ENCODE data around the gene SPRR3.

DNA sequence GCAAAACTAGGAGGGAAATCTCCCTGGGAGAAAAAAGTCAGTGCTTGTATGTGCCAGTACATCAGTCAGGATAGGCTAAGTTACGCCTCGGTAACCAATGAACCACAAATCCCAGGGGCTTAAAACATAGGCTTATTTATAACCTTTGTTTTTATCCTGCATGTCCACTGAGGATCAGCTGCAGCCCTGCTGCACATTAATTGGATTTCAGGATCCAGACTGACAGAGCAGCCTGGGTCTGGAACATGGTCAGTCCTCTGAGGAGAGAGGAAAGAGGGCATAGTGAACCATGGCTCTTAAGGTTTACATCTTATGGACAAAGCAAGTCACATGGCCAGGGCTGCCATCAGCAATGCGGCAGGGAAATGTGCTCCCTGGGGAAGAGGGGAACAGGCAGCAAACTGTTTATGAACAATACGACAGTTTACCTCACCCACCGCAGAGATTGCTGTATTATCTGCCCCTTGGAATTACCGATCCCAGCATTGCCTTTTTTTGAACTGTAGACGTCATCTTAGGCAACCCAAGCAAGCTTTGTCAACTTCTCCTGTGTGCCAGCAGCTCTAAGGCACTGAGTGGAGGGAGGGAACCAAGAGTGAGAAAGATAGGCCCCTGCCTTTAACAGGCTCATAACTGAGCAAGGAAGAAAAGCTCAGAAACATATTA is 40.2 kb upstream of the SPRR3 start:
- TF ChIP-seq EZH2 (IDR thresholded peaks at IDR 0.05; ENCODE audit: low read depth, unreplicated experiment), result no peak
- TF ChIP-seq, protein P1, sequence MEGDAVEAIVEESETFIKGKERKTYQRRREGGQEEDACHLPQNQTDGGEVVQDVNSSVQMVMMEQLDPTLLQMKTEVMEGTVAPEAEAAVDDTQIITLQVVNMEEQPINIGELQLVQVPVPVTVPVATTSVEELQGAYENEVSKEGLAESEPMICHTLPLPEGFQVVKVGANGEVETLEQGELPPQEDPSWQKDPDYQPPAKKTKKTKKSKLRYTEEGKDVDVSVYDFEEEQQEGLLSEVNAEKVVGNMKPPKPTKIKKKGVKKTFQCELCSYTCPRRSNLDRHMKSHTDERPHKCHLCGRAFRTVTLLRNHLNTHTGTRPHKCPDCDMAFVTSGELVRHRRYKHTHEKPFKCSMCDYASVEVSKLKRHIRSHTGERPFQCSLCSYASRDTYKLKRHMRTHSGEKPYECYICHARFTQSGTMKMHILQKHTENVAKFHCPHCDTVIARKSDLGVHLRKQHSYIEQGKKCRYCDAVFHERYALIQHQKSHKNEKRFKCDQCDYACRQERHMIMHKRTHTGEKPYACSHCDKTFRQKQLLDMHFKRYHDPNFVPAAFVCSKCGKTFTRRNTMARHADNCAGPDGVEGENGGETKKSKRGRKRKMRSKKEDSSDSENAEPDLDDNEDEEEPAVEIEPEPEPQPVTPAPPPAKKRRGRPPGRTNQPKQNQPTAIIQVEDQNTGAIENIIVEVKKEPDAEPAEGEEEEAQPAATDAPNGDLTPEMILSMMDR (conservative IDR thresholded peaks at IDR 0.05; ENCODE audit: low read depth in 2 of 2), result no peak
- TF ChIP-seq, protein P2, sequence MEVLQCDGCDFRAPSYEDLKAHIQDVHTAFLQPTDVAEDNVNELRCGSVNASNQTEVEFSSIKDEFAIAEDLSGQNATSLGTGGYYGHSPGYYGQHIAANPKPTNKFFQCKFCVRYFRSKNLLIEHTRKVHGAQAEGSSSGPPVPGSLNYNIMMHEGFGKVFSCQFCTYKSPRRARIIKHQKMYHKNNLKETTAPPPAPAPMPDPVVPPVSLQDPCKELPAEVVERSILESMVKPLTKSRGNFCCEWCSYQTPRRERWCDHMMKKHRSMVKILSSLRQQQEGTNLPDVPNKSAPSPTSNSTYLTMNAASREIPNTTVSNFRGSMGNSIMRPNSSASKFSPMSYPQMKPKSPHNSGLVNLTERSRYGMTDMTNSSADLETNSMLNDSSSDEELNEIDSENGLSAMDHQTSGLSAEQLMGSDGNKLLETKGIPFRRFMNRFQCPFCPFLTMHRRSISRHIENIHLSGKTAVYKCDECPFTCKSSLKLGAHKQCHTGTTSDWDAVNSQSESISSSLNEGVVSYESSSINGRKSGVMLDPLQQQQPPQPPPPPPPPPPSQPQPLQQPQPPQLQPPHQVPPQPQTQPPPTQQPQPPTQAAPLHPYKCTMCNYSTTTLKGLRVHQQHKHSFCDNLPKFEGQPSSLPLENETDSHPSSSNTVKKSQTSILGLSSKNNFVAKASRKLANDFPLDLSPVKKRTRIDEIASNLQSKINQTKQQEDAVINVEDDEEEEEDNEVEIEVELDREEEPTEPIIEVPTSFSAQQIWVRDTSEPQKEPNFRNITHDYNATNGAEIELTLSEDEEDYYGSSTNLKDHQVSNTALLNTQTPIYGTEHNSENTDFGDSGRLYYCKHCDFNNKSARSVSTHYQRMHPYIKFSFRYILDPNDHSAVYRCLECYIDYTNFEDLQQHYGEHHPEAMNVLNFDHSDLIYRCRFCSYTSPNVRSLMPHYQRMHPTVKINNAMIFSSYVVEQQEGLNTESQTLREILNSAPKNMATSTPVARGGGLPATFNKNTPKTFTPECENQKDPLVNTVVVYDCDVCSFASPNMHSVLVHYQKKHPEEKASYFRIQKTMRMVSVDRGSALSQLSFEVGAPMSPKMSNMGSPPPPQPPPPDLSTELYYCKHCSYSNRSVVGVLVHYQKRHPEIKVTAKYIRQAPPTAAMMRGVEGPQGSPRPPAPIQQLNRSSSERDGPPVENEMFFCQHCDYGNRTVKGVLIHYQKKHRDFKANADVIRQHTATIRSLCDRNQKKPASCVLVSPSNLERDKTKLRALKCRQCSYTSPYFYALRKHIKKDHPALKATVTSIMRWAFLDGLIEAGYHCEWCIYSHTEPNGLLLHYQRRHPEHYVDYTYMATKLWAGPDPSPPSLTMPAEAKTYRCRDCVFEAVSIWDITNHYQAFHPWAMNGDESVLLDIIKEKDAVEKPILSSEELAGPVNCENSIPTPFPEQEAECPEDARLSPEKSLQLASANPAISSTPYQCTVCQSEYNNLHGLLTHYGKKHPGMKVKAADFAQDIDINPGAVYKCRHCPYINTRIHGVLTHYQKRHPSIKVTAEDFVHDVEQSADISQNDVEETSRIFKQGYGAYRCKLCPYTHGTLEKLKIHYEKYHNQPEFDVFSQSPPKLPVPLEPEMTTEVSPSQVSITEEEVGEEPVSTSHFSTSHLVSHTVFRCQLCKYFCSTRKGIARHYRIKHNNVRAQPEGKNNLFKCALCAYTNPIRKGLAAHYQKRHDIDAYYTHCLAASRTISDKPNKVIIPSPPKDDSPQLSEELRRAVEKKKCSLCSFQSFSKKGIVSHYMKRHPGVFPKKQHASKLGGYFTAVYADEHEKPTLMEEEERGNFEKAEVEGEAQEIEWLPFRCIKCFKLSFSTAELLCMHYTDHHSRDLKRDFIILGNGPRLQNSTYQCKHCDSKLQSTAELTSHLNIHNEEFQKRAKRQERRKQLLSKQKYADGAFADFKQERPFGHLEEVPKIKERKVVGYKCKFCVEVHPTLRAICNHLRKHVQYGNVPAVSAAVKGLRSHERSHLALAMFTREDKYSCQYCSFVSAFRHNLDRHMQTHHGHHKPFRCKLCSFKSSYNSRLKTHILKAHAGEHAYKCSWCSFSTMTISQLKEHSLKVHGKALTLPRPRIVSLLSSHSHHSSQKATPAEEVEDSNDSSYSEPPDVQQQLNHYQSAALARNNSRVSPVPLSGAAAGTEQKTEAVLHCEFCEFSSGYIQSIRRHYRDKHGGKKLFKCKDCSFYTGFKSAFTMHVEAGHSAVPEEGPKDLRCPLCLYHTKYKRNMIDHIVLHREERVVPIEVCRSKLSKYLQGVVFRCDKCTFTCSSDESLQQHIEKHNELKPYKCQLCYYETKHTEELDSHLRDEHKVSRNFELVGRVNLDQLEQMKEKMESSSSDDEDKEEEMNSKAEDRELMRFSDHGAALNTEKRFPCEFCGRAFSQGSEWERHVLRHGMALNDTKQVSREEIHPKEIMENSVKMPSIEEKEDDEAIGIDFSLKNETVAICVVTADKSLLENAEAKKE (CRISPR knock-in tag; IDR thresholded peaks at IDR 0.05), result no peak
- TF ChIP-seq CREB1 (CRISPR knock-in tag; IDR thresholded peaks at IDR 0.05; ENCODE audit: low read depth), result no peak
- TF ChIP-seq, protein P3, sequence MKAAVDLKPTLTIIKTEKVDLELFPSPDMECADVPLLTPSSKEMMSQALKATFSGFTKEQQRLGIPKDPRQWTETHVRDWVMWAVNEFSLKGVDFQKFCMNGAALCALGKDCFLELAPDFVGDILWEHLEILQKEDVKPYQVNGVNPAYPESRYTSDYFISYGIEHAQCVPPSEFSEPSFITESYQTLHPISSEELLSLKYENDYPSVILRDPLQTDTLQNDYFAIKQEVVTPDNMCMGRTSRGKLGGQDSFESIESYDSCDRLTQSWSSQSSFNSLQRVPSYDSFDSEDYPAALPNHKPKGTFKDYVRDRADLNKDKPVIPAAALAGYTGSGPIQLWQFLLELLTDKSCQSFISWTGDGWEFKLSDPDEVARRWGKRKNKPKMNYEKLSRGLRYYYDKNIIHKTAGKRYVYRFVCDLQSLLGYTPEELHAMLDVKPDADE (IDR thresholded peaks at IDR 0.05), result no peak
- TF ChIP-seq JUNB (IDR thresholded peaks at IDR 0.05; ENCODE audit: unreplicated experiment), result no peak
- no peak for TF ChIP-seq POLR2AphosphoS5 (IDR thresholded peaks at IDR 0.05; ENCODE audit: low read depth)
- TF ChIP-seq, protein P4, sequence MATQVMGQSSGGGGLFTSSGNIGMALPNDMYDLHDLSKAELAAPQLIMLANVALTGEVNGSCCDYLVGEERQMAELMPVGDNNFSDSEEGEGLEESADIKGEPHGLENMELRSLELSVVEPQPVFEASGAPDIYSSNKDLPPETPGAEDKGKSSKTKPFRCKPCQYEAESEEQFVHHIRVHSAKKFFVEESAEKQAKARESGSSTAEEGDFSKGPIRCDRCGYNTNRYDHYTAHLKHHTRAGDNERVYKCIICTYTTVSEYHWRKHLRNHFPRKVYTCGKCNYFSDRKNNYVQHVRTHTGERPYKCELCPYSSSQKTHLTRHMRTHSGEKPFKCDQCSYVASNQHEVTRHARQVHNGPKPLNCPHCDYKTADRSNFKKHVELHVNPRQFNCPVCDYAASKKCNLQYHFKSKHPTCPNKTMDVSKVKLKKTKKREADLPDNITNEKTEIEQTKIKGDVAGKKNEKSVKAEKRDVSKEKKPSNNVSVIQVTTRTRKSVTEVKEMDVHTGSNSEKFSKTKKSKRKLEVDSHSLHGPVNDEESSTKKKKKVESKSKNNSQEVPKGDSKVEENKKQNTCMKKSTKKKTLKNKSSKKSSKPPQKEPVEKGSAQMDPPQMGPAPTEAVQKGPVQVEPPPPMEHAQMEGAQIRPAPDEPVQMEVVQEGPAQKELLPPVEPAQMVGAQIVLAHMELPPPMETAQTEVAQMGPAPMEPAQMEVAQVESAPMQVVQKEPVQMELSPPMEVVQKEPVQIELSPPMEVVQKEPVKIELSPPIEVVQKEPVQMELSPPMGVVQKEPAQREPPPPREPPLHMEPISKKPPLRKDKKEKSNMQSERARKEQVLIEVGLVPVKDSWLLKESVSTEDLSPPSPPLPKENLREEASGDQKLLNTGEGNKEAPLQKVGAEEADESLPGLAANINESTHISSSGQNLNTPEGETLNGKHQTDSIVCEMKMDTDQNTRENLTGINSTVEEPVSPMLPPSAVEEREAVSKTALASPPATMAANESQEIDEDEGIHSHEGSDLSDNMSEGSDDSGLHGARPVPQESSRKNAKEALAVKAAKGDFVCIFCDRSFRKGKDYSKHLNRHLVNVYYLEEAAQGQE (IDR thresholded peaks at IDR 0.05; ENCODE audit: unreplicated experiment), result no peak
- TF ChIP-seq ZNF114 (CRISPR knock-in tag; IDR thresholded peaks at IDR 0.05), result no peak
- TF ChIP-seq ZNF331 (CRISPR knock-in tag; IDR thresholded peaks at IDR 0.05; ENCODE audit: low read depth), result no peak
